CD8-positive, alpha-beta memory T cell (primary cell): ENCODE data around the gene SYT11. TPM values are rescaled to one million over a fixed set of nuclear protein-coding genes. Genes with fewer than 3 reads are reported as not detected.
"Not testable (repeated sequence)": the region's sequence is repeated elsewhere in the genome, so short reads cannot be mapped to it uniquely, and the experiment has no call there.

Experiments used
- CTCF ChIA-PET: fragments of 350-600 bp; sonication (Branson Sonifier 250); formaldehyde crosslinking; loops from one replicate; lab custom pipeline; 2021; ENCODE audit warnings: antibody characterized with exemption; lab: Charles Lee
- POLR2A ChIA-PET: fragments of 350-600 bp; sonication (Branson Sonifier 250); formaldehyde crosslinking; loops from one replicate; lab custom pipeline; 2021; ENCODE audit warnings: antibody characterized with exemption; lab: Charles Lee
- DNase-seq, 5 donors: peaks; one replicate each; pipeline versions ENCODE4 v3.0.0 to v3.0.0-alpha.2; 2020 to 2022; ENCODE audit warnings: mixed read lengths in 1 of 5
- H3K27ac ChIP-seq: one replicate; pipeline ENCODE4 v1.7.0; 2013; ENCODE audit warnings: low read depth, mild to moderate bottlenecking, low read length, moderate library complexity
- H3K27me3 ChIP-seq: 2 replicates; pipeline ENCODE4 v1.7.0; 2013; ENCODE audit warnings: low read length, mild to moderate bottlenecking; ENCODE audit not compliant: insufficient read depth, poor library complexity, severe bottlenecking
- H3K36me3 ChIP-seq: 2 replicates; pipeline ENCODE4 v1.7.0; 2013; ENCODE audit warnings: mild to moderate bottlenecking, low read length, moderate library complexity; ENCODE audit not compliant: insufficient read depth
- H3K4me1 ChIP-seq: 2 replicates; pipeline ENCODE4 v1.7.0; 2013; ENCODE audit warnings: mild to moderate bottlenecking, low read length, moderate library complexity; ENCODE audit not compliant: insufficient read depth
- H3K4me3 ChIP-seq: 2 replicates; pipeline ENCODE4 v1.7.0; 2013; ENCODE audit warnings: mild to moderate bottlenecking, low read length
- H3K9me3 ChIP-seq: 2 replicates; pipeline ENCODE4 v1.7.0; 2013; ENCODE audit warnings: mild to moderate bottlenecking, low read length
- H3K27ac Mint-ChIP-seq, 8 donors: one replicate each; pipeline ENCODE4 v1.8.0; 2020 to 2021; ENCODE audit warnings: mixed read lengths in 8 of 8, mild to moderate bottlenecking in 6 of 8, inconsistent platforms in 3 of 8, moderate library complexity in 3 of 8
- H3K27me3 Mint-ChIP-seq, 2 donors: one replicate each; pipeline ENCODE4 v1.8.0; 2020 to 2021; ENCODE audit warnings: mixed read lengths in 2 of 2, mild to moderate bottlenecking in 1 of 2, moderate library complexity in 1 of 2
- H3K36me3 Mint-ChIP-seq, 3 donors: one replicate each; pipeline ENCODE4 v1.8.0; 2020 to 2021; ENCODE audit warnings: mixed read lengths in 3 of 3, inconsistent platforms in 1 of 3, mild to moderate bottlenecking in 1 of 3
- H3K4me1 Mint-ChIP-seq, 3 donors: one replicate each; pipeline ENCODE4 v1.8.0; 2020 to 2021; ENCODE audit warnings: mixed read lengths in 3 of 3, inconsistent platforms in 1 of 3, mild to moderate bottlenecking in 1 of 3
- H3K4me3 Mint-ChIP-seq, 7 donors: one replicate each; pipeline ENCODE4 v1.8.0; 2020 to 2021; ENCODE audit warnings: mixed read lengths in 7 of 7, mild to moderate bottlenecking in 6 of 7, moderate library complexity in 4 of 7, inconsistent platforms in 2 of 7
- H3K9me3 Mint-ChIP-seq, 5 donors: one replicate each; pipeline ENCODE4 v1.8.0; 2020 to 2022; ENCODE audit warnings: mixed read lengths in 5 of 5, mild to moderate bottlenecking in 3 of 5, moderate library complexity in 2 of 5, inconsistent platforms in 1 of 5
- polyA plus RNA-seq: library from polyadenylated mRNA; unstranded; fragments of 300-500 nt; fragmentation: Illumina TruSeq; gene quantifications from one replicate; pipeline ENCODE4 v1.2.3, GENCODE V29; 2021
- total RNA-seq, 2 experiments: library from RNA; stranded (reverse); gene quantifications; one replicate each; pipeline ENCODE4 v1.2.3, GENCODE V29; 2021

Gene SYT11
- total and polyA plus RNA-seq, 3 experiments from 2014 or later = 19.3 to 22.7 (median 22.7) TPM

DNA sequence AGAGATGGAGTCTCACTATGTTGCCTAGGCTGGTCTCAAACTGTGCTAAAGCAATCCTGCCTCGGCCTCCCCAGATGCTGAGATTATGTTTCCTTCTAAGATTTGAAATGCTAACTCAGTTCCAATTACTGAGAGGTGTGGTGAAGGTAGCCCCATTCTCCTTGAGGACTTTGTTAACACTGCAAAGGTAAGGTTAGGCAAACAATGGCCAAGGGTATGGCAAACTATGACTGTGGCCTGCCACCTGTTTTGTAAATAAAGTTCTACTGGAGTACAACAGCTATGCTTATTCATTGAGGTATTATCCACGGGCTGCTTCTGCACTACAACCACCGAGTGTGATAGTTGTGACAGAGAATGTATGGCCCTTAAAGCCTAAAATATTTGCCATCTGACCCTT lies 61.4 kb downstream of the SYT11 start:
- Histone ChIP-seq H3K36me3 (peaks cover 65% of the 10 kb centered on the region), H3K4me3 (no peak overlapping the region), H3K4me1 (no peaks in the 10 kb centered on the region), H3K27ac (no peak overlapping the region), H3K9me3 (no peaks in the 10 kb centered on the region), H3K27me3 (no peaks in the 10 kb centered on the region)
- Mint-ChIP-seq H3K4me1 (peaks cover 4 to 15% (median 9%) of the 10 kb centered on the region in 3 donors), H3K36me3 (peaks cover 19 to 83% (median 23%) of the 10 kb centered on the region in 3 donors), H3K4me3 (no peak overlapping the region), H3K9me3 (no peaks in the 10 kb centered on the region), H3K27ac (peak overlapping the region in 1 of 8 donors; percentile 38), H3K27me3 (no peaks in the 10 kb centered on the region)
- ChIA-PET POLR2A (no interaction called here), CTCF (interaction anchor here (0.6 to 1.4 kb wide), 2 partner anchors 18 to 24 kb away, joined by 3 read pairs; no protein-coding TSS in a partner anchor)
- DNase-seq = no peak

DNA sequence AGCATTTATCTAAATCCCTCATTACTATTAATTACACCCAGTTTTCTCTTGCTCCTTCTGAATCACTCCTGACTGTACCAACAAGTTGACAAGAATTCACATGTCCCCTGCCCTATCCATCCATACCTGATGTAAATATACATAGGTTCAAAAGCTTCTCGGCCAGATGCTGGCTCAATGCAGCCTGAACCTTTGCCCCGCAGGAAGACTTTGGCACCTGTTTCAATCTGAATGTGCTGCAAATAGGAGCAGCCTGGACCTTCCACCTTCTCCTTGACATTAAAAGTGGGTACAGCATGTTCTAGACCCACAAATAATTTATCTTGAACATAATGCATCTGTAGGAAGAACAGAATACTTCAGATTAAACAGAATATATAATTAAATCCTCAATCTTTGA lies 66.1 kb downstream of the SYT11 start:
- Mint-ChIP-seq H3K27me3 (no peaks in the 10 kb centered on the region), H3K9me3 (no peaks in the 10 kb centered on the region), H3K27ac (peak overlapping the region in 3 of 8 donors; percentile 9 to 23 (median 22)), H3K4me3 (no peak overlapping the region), H3K36me3 (peaks cover 18 to 84% (median 26%) of the 10 kb centered on the region in 3 donors), H3K4me1 (peaks cover 15 to 30% (median 21%) of the 10 kb centered on the region in 3 donors)
- DNase-seq = no peak
- no peak overlapping the region for H3K4me3 ChIP-seq
- H3K9me3 ChIP-seq = no peaks in the 10 kb centered on the region
- ChIA-PET CTCF (no interaction called here), POLR2A (interaction anchor here (0.6 kb wide), 1 partner anchor 339 kb away, joined by 5 read pairs; no protein-coding TSS in a partner anchor)
- peaks cover 4% of the 10 kb centered on the region for H3K4me1 ChIP-seq
- no peak overlapping the region for H3K27ac ChIP-seq
- H3K27me3 ChIP-seq = no peaks in the 10 kb centered on the region
- H3K36me3 ChIP-seq = peaks cover 69% of the 10 kb centered on the region

- H3K4me3 Mint-ChIP-seq = peak overlapping the region in 1 of 7 donors; percentile 26
- Histone ChIP-seq H3K27me3 (no peaks in the 10 kb centered on the region), H3K9me3 (no peaks in the 10 kb centered on the region), H3K36me3 (peaks cover 66% of the 10 kb centered on the region), H3K27ac (no peak overlapping the region), H3K4me3 (no peak overlapping the region), H3K4me1 (peaks cover 37% of the 10 kb centered on the region)
- H3K4me1 Mint-ChIP-seq = peaks cover 12 to 34% (median 20%) of the 10 kb centered on the region in 3 donors
- no peaks in the 10 kb centered on the region for H3K9me3 Mint-ChIP-seq
- H3K36me3 Mint-ChIP-seq = peaks cover 3 to 74% (median 14%) of the 10 kb centered on the region in 3 donors
- POLR2A ChIA-PET = no interaction called here
- no peak for DNase-seq
- no peaks in the 10 kb centered on the region for H3K27me3 Mint-ChIP-seq
- CTCF ChIA-PET = interaction anchor here (1.4 to 1.6 kb wide), 2 partner anchors 9 to 61 kb away, joined by 5 to 10 read pairs; no protein-coding TSS in a partner anchor
- peak overlapping the region in 5 of 8 donors; percentile 2 to 62 (median 43) for H3K27ac Mint-ChIP-seq
These were observed 69.7 kb downstream of the SYT11 start for GRCh38 chr1:155929057-155929456.

- CTCF ChIA-PET = interaction anchor here (0.9 to 3.1 kb wide), 7 partner anchors 8 to 136 kb away, joined by 3 to 10 read pairs (median 5); no protein-coding TSS in a partner anchor
- peaks cover 60% of the 10 kb centered on the region for H3K36me3 ChIP-seq
- DNase-seq, H3K27me3 ChIP-seq, H3K9me3 Mint-ChIP-seq, H3K27ac ChIP-seq, H3K9me3 ChIP-seq, H3K27me3 Mint-ChIP-seq: not testable (repeated sequence)
- H3K27ac Mint-ChIP-seq = peak overlapping the region; percentile 41 to 92 (median 77)
- H3K4me3 ChIP-seq = peak overlapping the region; percentile 4
- peaks cover 42% of the 10 kb centered on the region for H3K4me1 ChIP-seq
- peak overlapping the region; percentile 16 to 85 (median 64) for H3K4me3 Mint-ChIP-seq
- H3K36me3 Mint-ChIP-seq = peaks cover 3 to 62% (median 13%) of the 10 kb centered on the region in 3 donors
- POLR2A ChIA-PET = interaction anchor here (0.6 kb wide), 2 partner anchors 112 to 133 kb away, joined by 3 to 5 read pairs; no protein-coding TSS in a partner anchor
- H3K4me1 Mint-ChIP-seq = peaks cover 12 to 32% (median 15%) of the 10 kb centered on the region in 3 donors
These were observed 71.4 kb downstream of the SYT11 start for GRCh38 chr1:155930725-155931124.

DNA sequence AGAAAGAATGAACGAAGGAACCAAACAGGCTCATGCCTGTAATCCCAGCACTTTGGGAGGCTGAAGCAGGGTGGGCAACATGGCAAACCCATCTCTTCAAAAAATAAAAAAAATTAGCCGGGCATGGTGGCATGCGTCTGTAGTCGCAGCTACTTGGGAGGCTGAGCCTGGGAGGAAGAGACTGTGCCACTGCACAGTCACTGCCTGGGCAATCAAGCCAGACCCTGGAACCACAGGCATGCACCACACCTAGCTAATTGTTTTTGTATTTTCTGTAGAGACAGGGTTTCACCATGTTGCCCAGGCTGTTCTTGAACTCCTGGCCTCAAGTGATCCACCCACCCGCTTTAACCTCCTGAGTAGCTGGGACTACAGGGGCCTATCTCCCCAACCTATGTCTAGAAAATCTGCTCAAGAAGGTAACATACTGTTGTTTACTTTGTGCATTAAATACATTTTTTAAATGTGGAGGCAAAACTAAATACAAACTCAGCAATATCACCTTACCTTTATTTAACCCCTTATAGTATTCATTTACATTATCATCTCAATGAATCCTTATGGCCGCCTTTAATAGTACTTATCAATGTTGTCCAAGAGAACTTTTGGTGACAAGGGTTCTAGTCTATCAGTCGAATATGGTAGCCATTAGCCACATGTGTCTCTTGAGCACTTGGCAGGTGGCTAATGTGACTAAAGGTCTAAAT lies 72.1 kb downstream of the SYT11 start:
- no peaks in the 10 kb centered on the region for H3K27me3 Mint-ChIP-seq
- ChIA-PET POLR2A (interaction anchor here (0.6 to 1.3 kb wide), 3 partner anchors 15 to 133 kb away, joined by 3 to 5 read pairs (median 4); no protein-coding TSS in a partner anchor), CTCF (interaction anchor here (0.9 to 3.1 kb wide), 3 partner anchors 15 to 102 kb away, joined by 3 to 6 read pairs (median 5); no protein-coding TSS in a partner anchor)
- no peak for DNase-seq
- Histone ChIP-seq H3K27ac (no peak overlapping the region), H3K9me3 (no peaks in the 10 kb centered on the region), H3K36me3 (peaks cover 53% of the 10 kb centered on the region), H3K27me3 (no peaks in the 10 kb centered on the region), H3K4me3 (peak overlapping the region; percentile 23), H3K4me1 (peaks cover 42% of the 10 kb centered on the region)
- no peaks in the 10 kb centered on the region for H3K9me3 Mint-ChIP-seq
- H3K4me1 Mint-ChIP-seq = peaks cover 12 to 31% (median 15%) of the 10 kb centered on the region in 3 donors
- H3K27ac Mint-ChIP-seq = peak overlapping the region; percentile 26 to 85 (median 54)
- peaks cover 3 to 55% (median 11%) of the 10 kb centered on the region in 3 donors for H3K36me3 Mint-ChIP-seq
- peak overlapping the region; percentile 27 to 85 (median 61) for H3K4me3 Mint-ChIP-seq

DNA sequence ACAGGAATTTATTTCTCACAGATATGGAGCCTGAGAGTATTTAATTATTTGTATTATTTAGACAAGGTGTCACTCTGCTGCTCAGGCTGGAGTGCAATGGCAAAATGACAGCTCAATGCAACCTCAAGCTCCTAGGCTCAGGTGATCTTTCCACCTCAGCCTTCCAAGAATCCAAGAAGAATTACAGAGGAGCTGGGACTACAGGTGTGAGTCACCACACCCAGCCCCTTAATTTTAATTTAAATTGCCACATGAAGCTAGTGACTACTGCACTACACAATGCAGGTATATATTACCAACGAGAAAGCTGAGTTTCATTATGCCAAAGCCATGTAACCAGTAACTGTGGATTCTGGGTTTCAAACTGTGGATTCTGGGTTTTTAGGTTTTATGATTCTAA lies 72.7 kb downstream of the SYT11 start:
- Histone ChIP-seq H3K36me3 (peaks cover 47% of the 10 kb centered on the region), H3K4me3 (peak overlapping the region; percentile 23), H3K4me1 (peaks cover 42% of the 10 kb centered on the region), H3K27me3 (no peaks in the 10 kb centered on the region), H3K9me3 (no peaks in the 10 kb centered on the region), H3K27ac (no peak overlapping the region)
- POLR2A ChIA-PET = interaction anchor here (1.1 to 1.3 kb wide), 2 partner anchors 14 to 34 kb away, joined by 3 to 4 read pairs; no protein-coding TSS in a partner anchor
- no peak for DNase-seq
- Mint-ChIP-seq H3K27ac (peak overlapping the region in 6 of 8 donors; percentile 21 to 58 (median 42)), H3K4me3 (peak overlapping the region; percentile 29 to 65 (median 56)), H3K4me1 (peaks cover 9 to 31% (median 9%) of the 10 kb centered on the region in 3 donors), H3K36me3 (peaks cover under 1 to 49% (median 7%) of the 10 kb centered on the region in 3 donors), H3K27me3 (no peaks in the 10 kb centered on the region), H3K9me3 (no peaks in the 10 kb centered on the region)
- CTCF ChIA-PET = interaction anchor here (1.3 to 3.1 kb wide), 3 partner anchors 14 to 58 kb away, joined by 3 to 6 read pairs (median 3); no protein-coding TSS in a partner anchor

DNA sequence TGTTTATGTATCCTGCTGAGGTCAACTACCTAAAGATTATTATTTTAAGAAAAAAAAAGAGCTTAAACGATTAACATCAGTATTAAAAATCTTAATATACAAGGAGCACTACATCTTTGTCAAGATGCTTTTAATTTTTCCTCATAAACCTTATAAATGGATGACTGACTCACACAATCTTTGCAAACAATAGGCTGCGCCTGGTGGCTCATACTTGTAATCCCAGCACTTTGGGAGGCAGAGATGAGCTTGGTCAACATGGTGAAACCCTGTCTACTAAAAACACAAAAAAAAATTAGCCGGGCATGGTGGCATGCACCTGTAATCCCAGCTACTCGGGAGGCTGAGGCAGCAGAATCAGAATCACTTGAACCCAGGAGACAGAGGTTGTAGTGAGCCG lies 73.1 kb downstream of the SYT11 start:
- peaks cover 43% of the 10 kb centered on the region for H3K36me3 ChIP-seq

More for the DNA sequence above, 73.1 kb downstream of the SYT11 start:
- Histone ChIP-seq H3K4me1 (peaks cover 42% of the 10 kb centered on the region), H3K27ac (no peak overlapping the region), H3K9me3 (no peaks in the 10 kb centered on the region), H3K4me3 (no peak overlapping the region), H3K27me3 (no peaks in the 10 kb centered on the region)
- Mint-ChIP-seq H3K4me1 (peaks cover 8 to 31% (median 8%) of the 10 kb centered on the region in 3 donors), H3K9me3 (no peaks in the 10 kb centered on the region), H3K4me3 (peak overlapping the region; percentile 32 to 65 (median 62)), H3K36me3 (peaks cover 0 to 45% (median 7%) of the 10 kb centered on the region in 3 donors), H3K27ac (peak overlapping the region in 3 of 8 donors; percentile 31 to 41 (median 40)), H3K27me3 (no peaks in the 10 kb centered on the region)
- CTCF ChIA-PET = interaction anchor here (1.3 to 3.1 kb wide), 2 partner anchors 14 to 57 kb away, joined by 3 to 6 read pairs; no protein-coding TSS in a partner anchor
- no peak for DNase-seq
- POLR2A ChIA-PET = interaction anchor here (1.1 to 1.3 kb wide), 2 partner anchors 14 to 33 kb away, joined by 3 to 4 read pairs; no protein-coding TSS in a partner anchor
